SK-N-SH (cell line): Measurements from ENCODE around the gene CNTNAP2. TPM values are rescaled to one million over a fixed set of nuclear protein-coding genes. Genes with fewer than 3 reads are reported as not detected.

ENCODE experiments used
- CTCF ChIA-PET: fragments of 300-600, 350-600 bp; formaldehyde crosslinking; extraction: SDS; loops from one replicate; lab custom pipeline; 2021; lab: Yijun Ruan, JAX
- POLR2A ChIA-PET: fragments of 350-600 bp; sonication (Branson Sonifier 250); formaldehyde crosslinking; extraction: SDS; loops from one replicate; lab custom pipeline; 2020; ENCODE audit warnings: antibody characterized with exemption, inconsistent platforms; lab: Yijun Ruan, JAX
- DNase-seq: peaks from one replicate; pipeline ENCODE4 v3.0.0; 2012
- H2AFZ ChIP-seq: fragments of 200-600 bp; sonication (generic); 2 replicates; pipeline ENCODE4 v1.8.1; 2016; ENCODE audit warnings: antibody characterized with exemption, mild to moderate bottlenecking, low read depth
- H3F3A ChIP-seq: fragments of 200-600 bp; sonication (generic); replicated peaks from 2 replicates; pipeline ENCODE3; 2016; ENCODE audit warnings: antibody characterized with exemption, mild to moderate bottlenecking; ENCODE audit not compliant: insufficient read depth
- H3K27ac ChIP-seq, 2 experiments: fragments of 200-500 bp in 1 of 2; fragments of 200-600 bp in 1 of 2; sonication (Bioruptor generic) in 1 of 2; sonication (generic), shearing (Covaris generic) in 1 of 2; 2 replicates each; pipeline versions ENCODE4 v1.5.1 to v1.6.1; 2014 to 2016; ENCODE audit warnings: low read depth in 2 of 2, inconsistent platforms in 1 of 2, low read length in 1 of 2, mild to moderate bottlenecking in 1 of 2, mixed read lengths in 1 of 2
- H3K27me3 ChIP-seq: fragments of 200-600 bp; sonication (generic), shearing (Covaris generic); 2 replicates; pipeline ENCODE4 v1.6.1; 2016; ENCODE audit warnings: mixed run types; ENCODE audit not compliant: insufficient read depth
- H3K36me3 ChIP-seq, 2 experiments: fragments of 200-500 bp in 1 of 2; fragments of 200-600 bp in 1 of 2; sonication (Bioruptor generic) in 1 of 2; sonication (generic) in 1 of 2; replicated peaks in 1 of 2; 2 replicates each; pipeline versions ENCODE3 to v1.5.1; 2014 to 2016; ENCODE audit warnings: low read length in 1 of 2, mild to moderate bottlenecking in 1 of 2; ENCODE audit not compliant: insufficient read depth in 2 of 2, control insufficient read depth in 1 of 2
- H3K4me1 ChIP-seq, 2 experiments: fragments of 200-500 bp in 1 of 2; fragments of 200-600 bp in 1 of 2; sonication (Bioruptor generic) in 1 of 2; sonication (generic), shearing (Covaris generic) in 1 of 2; 2 replicates each; pipeline versions ENCODE4 v1.5.1 to v1.6.1; 2014 to 2016; ENCODE audit warnings: low read depth in 1 of 2, low read length in 1 of 2, mixed run types in 1 of 2; ENCODE audit not compliant: insufficient read depth in 2 of 2, control insufficient read depth in 1 of 2
- H3K4me2 ChIP-seq: fragments of 200-600 bp; sonication (generic), shearing (Covaris generic); 2 replicates; pipeline ENCODE4 v1.6.1; 2017; ENCODE audit warnings: mixed run types
- H3K4me3 ChIP-seq, 2 experiments: fragments of 200-500 bp in 1 of 2; fragments of 200-600 bp in 1 of 2; sonication (Bioruptor generic) in 1 of 2; sonication (generic), shearing (Covaris generic) in 1 of 2; 2 replicates each; pipeline versions ENCODE4 v1.5.1 to v1.8.1; 2014 to 2016; ENCODE audit warnings: low read depth in 2 of 2, inconsistent platforms in 1 of 2, low read length in 1 of 2, mild to moderate bottlenecking in 1 of 2, mixed read lengths in 1 of 2, moderate library complexity in 1 of 2
- H3K79me2 ChIP-seq: fragments of 200-600 bp; sonication (generic); 2 replicates; pipeline ENCODE4 v1.8.1; 2017; ENCODE audit warnings: mild to moderate bottlenecking; ENCODE audit not compliant: insufficient read depth
- H3K9ac ChIP-seq: fragments of 200-600 bp; sonication (generic); 2 replicates; pipeline ENCODE4 v1.6.1; 2017; ENCODE audit warnings: mixed run types
- H3K9me2 ChIP-seq: fragments of 200-600 bp; sonication (generic); 2 replicates; pipeline ENCODE4 v1.6.1; 2017; ENCODE audit warnings: mixed run types
- H3K9me3 ChIP-seq: fragments of 200-600 bp; sonication (generic); 2 replicates; pipeline ENCODE4 v1.6.1; 2017; ENCODE audit warnings: mixed run types, mild to moderate bottlenecking, moderate library complexity
- H4K20me1 ChIP-seq: fragments of 200-600 bp; sonication (generic); 2 replicates; pipeline ENCODE4 v1.6.1; 2017; ENCODE audit warnings: mild to moderate bottlenecking, mixed run types; ENCODE audit not compliant: insufficient read depth
- EP300 ChIP-seq, 2 experiments: IDR thresholded peaks; 2 replicates each; pipeline versions ENCODE4 v1.4.0 to v1.6.1; 2012; ENCODE audit warnings: borderline replicate concordance in 1 of 2, low read depth in 1 of 2, low read length in 1 of 2
- FOSL2 ChIP-seq: IDR thresholded peaks from 2 replicates; pipeline ENCODE4 v1.4.0; 2012; ENCODE audit warnings: low read depth, mild to moderate bottlenecking, moderate library complexity, borderline replicate concordance
- FOXJ3 ChIP-seq: sonication (generic); formaldehyde crosslinking; IDR thresholded peaks from 2 replicates; pipeline ENCODE4 v1.5.1; 2020; ENCODE audit warnings: mild to moderate bottlenecking, missing genetic modification reagents
- FOXM1 ChIP-seq: IDR thresholded peaks from 2 replicates; pipeline ENCODE4 v1.4.0; 2012; ENCODE audit warnings: low read depth, mild to moderate bottlenecking
- GATA2 ChIP-seq: sonication (generic); formaldehyde crosslinking; IDR thresholded peaks from 2 replicates; pipeline ENCODE4 v1.5.0; 2020; ENCODE audit warnings: mild to moderate bottlenecking, missing genetic modification reagents
- IRF3 ChIP-seq: fragments of 150-350 bp; IDR thresholded peaks from 2 replicates; pipeline ENCODE4 v1.6.1; 2016; ENCODE audit warnings: mild to moderate bottlenecking, low read depth, low read length
- JUND ChIP-seq: IDR thresholded peaks from 2 replicates; pipeline ENCODE4 v1.4.0; 2012
- MEF2A ChIP-seq: IDR thresholded peaks from 2 replicates; pipeline ENCODE4 v1.4.0; 2012; ENCODE audit warnings: low read depth, borderline replicate concordance
- MXI1 ChIP-seq: IDR thresholded peaks from 2 replicates; pipeline ENCODE4 v1.6.1; 2012; ENCODE audit warnings: mild to moderate bottlenecking, low read depth, low read length, improper control_type of control experiment
- NFIC ChIP-seq: IDR thresholded peaks from 2 replicates; pipeline ENCODE4 v1.4.0; 2012; ENCODE audit warnings: borderline replicate concordance
- NRF1 ChIP-seq: IDR thresholded peaks from 2 replicates; pipeline ENCODE4 v1.6.1; 2012; ENCODE audit warnings: low read depth, mild to moderate bottlenecking, low read length
- RAD21 ChIP-seq: IDR thresholded peaks from 2 replicates; pipeline ENCODE4 v1.6.1; 2012; ENCODE audit warnings: mild to moderate bottlenecking, low read length
- RCOR1 ChIP-seq: fragments of 150-350 bp; IDR thresholded peaks from 2 replicates; pipeline ENCODE4 v1.6.1; 2017; ENCODE audit warnings: antibody characterized with exemption, low read length
- REST ChIP-seq: IDR thresholded peaks from 2 replicates; pipeline ENCODE4 v1.6.1; 2012; ENCODE audit warnings: mild to moderate bottlenecking, low read depth, low read length, moderate library complexity
- RFX5 ChIP-seq: IDR thresholded peaks from 2 replicates; pipeline ENCODE4 v1.6.1; 2012; ENCODE audit warnings: mild to moderate bottlenecking, improper control_type of control experiment, low read length
- RXRA ChIP-seq: IDR thresholded peaks from 2 replicates; pipeline ENCODE4 v1.4.0; 2012; ENCODE audit warnings: low read depth, mild to moderate bottlenecking, borderline replicate concordance
- SIN3A ChIP-seq: IDR thresholded peaks from 2 replicates; pipeline ENCODE4 v1.6.1; 2012; ENCODE audit warnings: low read depth, mild to moderate bottlenecking, low read length, moderate library complexity, borderline replicate concordance
- SMC3 ChIP-seq: IDR thresholded peaks from 2 replicates; pipeline ENCODE4 v1.6.1; 2012; ENCODE audit warnings: low read depth, low read length, improper control_type of control experiment
- TAF1 ChIP-seq: IDR thresholded peaks from 2 replicates; pipeline ENCODE4 v1.6.1; 2012; ENCODE audit warnings: low read depth, mild to moderate bottlenecking, low read length, moderate library complexity, borderline replicate concordance
- TCF12 ChIP-seq: IDR thresholded peaks from 2 replicates; pipeline ENCODE4 v1.4.0; 2012
- TEAD4 ChIP-seq: IDR thresholded peaks from 2 replicates; pipeline ENCODE4 v1.4.0; 2012; ENCODE audit warnings: mild to moderate bottlenecking, borderline replicate concordance; ENCODE audit not compliant: insufficient read depth
- USF2 ChIP-seq: fragments of 150-350 bp; IDR thresholded peaks from 2 replicates; pipeline ENCODE4 v1.6.1; 2017; ENCODE audit warnings: antibody characterized with exemption, low read length, low read depth, borderline replicate concordance
- YY1 ChIP-seq: IDR thresholded peaks from 2 replicates; pipeline ENCODE4 v1.4.0; 2012; ENCODE audit warnings: low read depth, mild to moderate bottlenecking
- WGBS: methylation state at CpG from one replicate; pipeline ENCODE4 v1.1.6; 2017; ENCODE audit warnings: low lambda C conversion rate; 5-methylcytosine and 5-hydroxymethylcytosine counted together
- polyA plus RNA-seq, 3 experiments: library from polyadenylated mRNA; depleted of rRNA; stranded (reverse); fragments of >200 nt; gene quantifications; 2 replicates each; pipeline ENCODE4 v1.2.3, GENCODE V29; 2012

Gene CNTNAP2
- polyA plus RNA-seq, 1 of the 3 experiments (the other 2 are of a cell fraction) = 3.4 TPM

DNA sequence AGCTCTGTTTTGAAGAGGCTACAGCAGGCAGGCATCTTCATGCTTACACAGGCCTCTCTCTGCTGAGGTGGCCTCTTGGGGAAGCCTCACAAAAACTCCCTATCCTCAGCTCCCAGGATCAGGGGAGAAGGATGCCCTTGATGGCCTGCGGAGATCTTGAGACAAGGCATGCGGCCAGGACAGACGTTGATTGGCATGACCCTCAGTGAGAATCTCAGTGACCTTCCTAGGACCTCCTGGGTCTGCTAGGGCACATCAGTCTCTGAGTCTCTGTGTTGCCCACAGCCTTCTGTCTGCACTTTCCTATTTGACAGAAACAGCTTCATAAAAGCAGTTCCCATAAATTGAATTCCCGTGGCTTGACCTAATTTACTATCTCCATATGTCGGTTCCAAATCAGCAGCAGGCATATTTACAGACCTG, 1468.2 kb downstream of the CNTNAP2 start (continued):
- TF ChIP-seq MXI1 = peak; percentile 76; the same call in 1 of the 2 replicates
- TF ChIP-seq FOSL2 = no peak
- no peak for TF ChIP-seq FOXM1
- no peak for TF ChIP-seq TEAD4
- no peak for TF ChIP-seq YY1
- peak in 1 of 2 experiments; percentile 99; a peak in 2 of 4 replicates for TF ChIP-seq EP300 (IDR thresholded peaks at IDR 0.05; ENCODE audit: borderline replicate concordance in 1 of 2, low read depth in 1 of 2, low read length in 1 of 2)
- no peak for TF ChIP-seq MEF2A
- TF ChIP-seq NRF1 = no peak
- peak; percentile 90 for TF ChIP-seq FOXJ3 (CRISPR knock-in tag)
- peak; percentile 24; the same call in 1 of the 2 replicates for TF ChIP-seq SMC3
- TF ChIP-seq NFIC = no peak

DNA sequence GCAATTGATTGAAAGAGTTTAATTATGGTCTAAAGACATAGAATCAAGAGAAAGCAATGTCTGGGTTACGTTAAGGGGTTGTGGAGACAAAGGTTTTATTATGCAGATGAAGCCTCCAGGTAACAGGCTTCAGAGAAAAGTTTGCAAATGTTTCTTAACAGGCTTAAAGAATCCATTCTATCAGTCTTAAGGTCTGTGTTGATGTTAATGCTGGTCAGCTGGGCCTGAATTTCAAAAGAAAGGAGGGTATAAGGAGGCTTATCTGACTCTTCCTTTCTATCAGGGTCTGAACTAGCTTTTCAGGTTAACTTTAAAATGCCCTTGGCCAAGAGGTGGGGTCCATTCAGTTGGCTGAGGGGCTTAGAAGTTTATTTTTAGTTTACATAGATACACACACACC, 1469.5 kb downstream of the CNTNAP2 start:
- TF ChIP-seq TAF1 (no peak), RFX5 (no peak), FOXM1 (no peak), GATA2 (no peak), IRF3 (no peak), SIN3A (no peak)
- 2% methylated on average over 1 of the region's 1 CpG for WGBS
- DNase-seq = no peak
- no peaks in the 10 kb centered on the region for H3K27me3 ChIP-seq
- H3K79me2 ChIP-seq = no peaks in the 10 kb centered on the region
- H3K36me3 ChIP-seq = no peaks in the 10 kb centered on the region
- peaks cover 0 to 20% of the 10 kb centered on the region in 2 experiments; a peak in 2 of 4 replicates for H3K4me1 ChIP-seq
- ChIA-PET CTCF (no interaction called here), POLR2A (no interaction called here)
- no peak overlapping the region for H2AFZ ChIP-seq
- no peak overlapping the region for H3K4me3 ChIP-seq
- no peaks in the 10 kb centered on the region for H3K9me3 ChIP-seq
- no peak overlapping the region for H3K27ac ChIP-seq
- H3K9me2 ChIP-seq = no peaks in the 10 kb centered on the region
- H3K4me2 ChIP-seq = no peak overlapping the region
- H4K20me1 ChIP-seq = no peaks in the 10 kb centered on the region
- no peaks in the 10 kb centered on the region for H3F3A ChIP-seq
- no peak overlapping the region for H3K9ac ChIP-seq

DNA sequence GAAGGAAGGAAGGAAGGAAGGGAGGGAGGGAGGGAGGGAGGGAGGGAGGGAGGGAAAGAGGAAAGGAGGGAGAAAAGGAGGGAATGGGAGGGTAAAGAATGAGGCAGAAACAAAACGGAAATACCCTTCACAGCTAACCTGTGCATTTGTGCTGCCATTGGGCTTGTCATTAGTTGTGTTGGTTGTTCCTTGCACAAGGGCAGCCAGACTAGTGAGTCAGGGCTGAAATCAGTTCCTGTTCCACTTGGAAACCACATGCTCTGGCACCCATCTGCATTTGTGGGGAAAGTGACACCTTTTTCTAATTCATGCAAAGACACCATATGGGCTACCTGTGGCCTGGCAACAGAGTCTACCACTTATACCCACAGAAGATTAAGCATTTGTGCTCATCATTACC, 1469.9 kb downstream of the CNTNAP2 start:
- H3K4me1 ChIP-seq = peaks cover 0 to 20% of the 10 kb centered on the region in 2 experiments; a peak in 2 of 4 replicates
- H3F3A ChIP-seq = no peaks in the 10 kb centered on the region
- H2AFZ ChIP-seq = no peak overlapping the region
- no peak overlapping the region for H3K9ac ChIP-seq
- no peaks in the 10 kb centered on the region for H3K9me2 ChIP-seq
- no peak overlapping the region for H3K4me3 ChIP-seq
- no peaks in the 10 kb centered on the region for H3K79me2 ChIP-seq
- no peaks in the 10 kb centered on the region for H3K36me3 ChIP-seq
- H3K4me2 ChIP-seq = no peak overlapping the region
- WGBS = 83% methylated on average over 1 of the region's 1 CpG
- H4K20me1 ChIP-seq = no peaks in the 10 kb centered on the region
- CTCF ChIA-PET = interaction anchor here (1.2 to 1.7 kb wide), 2 partner anchors 69 to 154 kb away, joined by 3 to 7 read pairs; no protein-coding TSS in a partner anchor
- no peak overlapping the region; a peak in 1 of 4 replicates for H3K27ac ChIP-seq
- POLR2A ChIA-PET = no interaction called here
- H3K9me3 ChIP-seq = no peaks in the 10 kb centered on the region
- H3K27me3 ChIP-seq = no peaks in the 10 kb centered on the region
- DNase-seq = no peak
- TF ChIP-seq EP300 (IDR thresholded peaks at IDR 0.05; ENCODE audit: borderline replicate concordance in 1 of 2, low read depth in 1 of 2, low read length in 1 of 2) (no peak), RCOR1 (no peak), GATA2 (no peak), TCF12 (no peak), JUND (no peak), RXRA (no peak), USF2 (no peak), SIN3A (no peak), REST (no peak), RAD21 (no peak), NFIC (no peak)
